ENCODE measurements around the gene MRPL43.

Gene MRPL43

DNA sequence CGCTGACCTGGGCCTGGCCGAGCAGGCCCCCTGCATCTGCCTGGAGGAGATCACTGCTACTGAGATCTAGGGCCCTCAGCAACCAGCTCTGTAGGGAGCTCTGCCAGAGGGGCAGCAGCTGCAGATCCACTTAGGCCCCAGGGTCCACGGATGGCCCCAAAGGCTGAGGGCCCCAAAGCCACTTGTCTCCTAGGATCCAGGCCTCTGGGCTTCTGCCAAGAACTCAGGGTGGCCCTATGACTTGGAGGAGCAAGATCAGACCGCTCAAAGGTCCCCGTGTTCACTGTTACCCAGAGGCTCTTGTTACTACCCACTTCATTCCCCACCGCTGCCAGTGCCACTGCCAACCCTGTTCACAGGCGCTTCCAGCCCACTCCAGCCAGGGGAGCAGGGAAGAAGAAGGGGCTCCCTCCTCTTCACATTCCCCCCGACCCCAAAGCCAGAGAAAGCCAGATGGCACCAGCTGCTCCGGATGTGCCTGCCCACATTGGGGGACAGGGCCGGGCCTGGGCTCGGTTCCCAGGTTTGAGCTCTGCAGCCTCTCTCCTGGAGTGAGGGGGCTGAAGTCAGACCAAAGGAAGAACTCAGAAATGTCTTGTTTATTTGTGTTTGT is 19.9 kb upstream of the MRPL43 start:
- H3K4me3 ChIP-seq (ENCODE audit: low read length) = no peak overlapping the region
- TF ChIP-seq CTCF (conservative IDR thresholded peaks at IDR 0.05; ENCODE audit: low read length) = no peak
- no peak for DNase-seq (ENCODE audit: low read depth)

DNA sequence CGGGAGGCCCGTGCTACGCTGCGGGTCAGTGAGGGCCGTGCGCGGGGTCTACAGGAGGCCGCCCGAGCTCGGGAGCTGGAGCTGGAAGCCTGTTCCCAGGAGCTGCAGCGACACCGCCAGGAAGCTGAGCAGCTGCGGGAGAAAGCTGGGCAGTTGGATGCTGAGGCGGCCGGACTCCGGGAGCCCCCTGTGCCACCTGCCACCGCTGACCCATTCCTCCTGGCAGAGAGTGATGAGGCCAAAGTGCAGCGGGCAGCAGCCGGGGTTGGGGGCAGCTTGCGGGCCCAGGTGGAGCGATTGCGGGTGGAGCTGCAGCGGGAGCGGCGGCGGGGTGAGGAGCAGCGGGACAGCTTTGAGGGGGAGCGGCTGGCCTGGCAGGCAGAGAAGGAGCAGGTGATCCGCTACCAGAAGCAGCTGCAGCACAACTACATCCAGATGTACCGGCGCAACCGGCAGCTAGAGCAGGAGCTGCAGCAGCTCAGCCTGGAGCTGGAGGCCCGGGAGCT is 19.3 kb upstream of the MRPL43 start:
- H3K4me3 ChIP-seq (ENCODE audit: low read length) = no peak overlapping the region
- no peak for DNase-seq (ENCODE audit: low read depth)
- TF ChIP-seq CTCF (conservative IDR thresholded peaks at IDR 0.05; ENCODE audit: low read length) = no peak

GRCh38 chr10:101005869-101006567 is 18.7 kb upstream of the MRPL43 start:
- TF ChIP-seq CTCF (conservative IDR thresholded peaks at IDR 0.05; ENCODE audit: low read length) = no peak
- no peak overlapping the region for H3K4me3 ChIP-seq (ENCODE audit: low read length)
- DNase-seq (ENCODE audit: low read depth) = no peak

GRCh38 chr10:101005361-101005760 is 18.1 kb upstream of the MRPL43 start:
- DNase-seq (ENCODE audit: low read depth) = no peak
- no peak overlapping the region for H3K4me3 ChIP-seq (ENCODE audit: low read length)
- TF ChIP-seq CTCF (conservative IDR thresholded peaks at IDR 0.05; ENCODE audit: low read length) = no peak

GRCh38 chr10:101003639-101004206 is 16.4 kb upstream of the MRPL43 start:
- H3K4me3 ChIP-seq (ENCODE audit: low read length) = no peak overlapping the region
- TF ChIP-seq CTCF (conservative IDR thresholded peaks at IDR 0.05; ENCODE audit: low read length) = no peak
- no peak for DNase-seq (ENCODE audit: low read depth)

DNA sequence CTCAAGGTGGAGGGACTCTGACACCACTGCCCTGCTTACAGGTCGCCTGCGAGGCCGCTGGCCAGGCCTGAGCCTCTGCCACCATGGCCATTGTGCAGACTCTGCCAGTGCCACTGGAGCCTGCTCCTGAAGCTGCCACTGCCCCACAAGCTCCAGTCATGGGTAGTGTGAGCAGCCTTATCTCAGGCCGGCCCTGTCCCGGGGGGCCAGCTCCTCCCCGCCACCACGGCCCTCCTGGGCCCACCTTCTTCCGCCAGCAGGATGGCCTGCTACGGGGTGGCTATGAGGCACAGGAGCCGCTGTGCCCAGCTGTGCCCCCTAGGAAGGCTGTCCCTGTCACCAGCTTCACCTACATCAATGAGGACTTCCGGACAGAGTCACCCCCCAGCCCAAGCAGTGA is 15.2 kb upstream of the MRPL43 start:
- no peak for TF ChIP-seq CTCF (conservative IDR thresholded peaks at IDR 0.05; ENCODE audit: low read length)
- H3K4me3 ChIP-seq (ENCODE audit: low read length) = no peak overlapping the region; the same call in 1 of the 2 replicates
- DNase-seq (ENCODE audit: low read depth) = no peak

GRCh38 chr10:101001659-101002035 is 14.3 kb upstream of the MRPL43 start:
- H3K4me3 ChIP-seq (ENCODE audit: low read length) = peak overlapping the region; percentile 88
- no peak for DNase-seq (ENCODE audit: low read depth)
- TF ChIP-seq CTCF (conservative IDR thresholded peaks at IDR 0.05; ENCODE audit: low read length) = 0 out of 2 replicates have a peak, but pooled peaks have one; percentile 11

Measured in AG10803 (cell line).